GM18511 (cell line): Measurements from ENCODE around the gene ORC2.

ENCODE experiments used
- ATAC-seq: cut with Tn5 transposase; IDR thresholded peaks from one replicate; pipeline ENCODE4 v1.9.1; 2021; ENCODE audit warnings: mild to moderate bottlenecking, moderate library complexity; ENCODE audit not compliant: unreplicated experiment

The ORC2 gene

GRCh38 chr2:200862532-200863000, 100.9 kb downstream of the ORC2 start:
- no peak for ATAC-seq

- no peak for ATAC-seq
Observed at GRCh38 chr2:200861617-200862155, 101.8 kb downstream of the ORC2 start.

GRCh38 chr2:200860092-200860795, 103.2 kb downstream of the ORC2 start:
- ATAC-seq = no peak
